Stimulated activated effector memory CD8-positive, alpha-beta T cell treated with anti-CD3 and anti-CD28 coated beads, Interleukin-12 subunit alpha, Interleukin-12 subunit beta, amount 100 ng/mL, for 72 hours (primary cell): Measurements from ENCODE around the gene SMOC1.

Experiments used
- ATAC-seq: fragments of 150-1000 bp; cut with Tn5 transposase; 2 replicates; pipeline ENCODE4 v1.10.0; 2021
- DNase-seq, 2 donors: peaks; one replicate each; pipeline ENCODE4 v3.0.0; 2021 to 2022; ENCODE audit warnings: low spot score in 2 of 2
- H3K27ac Mint-ChIP-seq: one replicate; pipeline ENCODE4 v1.8.0; 2022; ENCODE audit warnings: mild to moderate bottlenecking, mixed read lengths
- H3K36me3 Mint-ChIP-seq: one replicate; pipeline ENCODE4 v1.8.0; 2022; ENCODE audit warnings: mild to moderate bottlenecking, mixed read lengths
- H3K4me1 Mint-ChIP-seq: one replicate; pipeline ENCODE4 v1.8.0; 2022; ENCODE audit warnings: mixed read lengths
- H3K4me3 Mint-ChIP-seq: one replicate; pipeline ENCODE4 v1.8.0; 2022; ENCODE audit warnings: mild to moderate bottlenecking, mixed read lengths
- H3K9me3 Mint-ChIP-seq: one replicate; pipeline ENCODE4 v1.8.0; 2022; ENCODE audit warnings: mixed read lengths

SMOC1 gene

DNA sequence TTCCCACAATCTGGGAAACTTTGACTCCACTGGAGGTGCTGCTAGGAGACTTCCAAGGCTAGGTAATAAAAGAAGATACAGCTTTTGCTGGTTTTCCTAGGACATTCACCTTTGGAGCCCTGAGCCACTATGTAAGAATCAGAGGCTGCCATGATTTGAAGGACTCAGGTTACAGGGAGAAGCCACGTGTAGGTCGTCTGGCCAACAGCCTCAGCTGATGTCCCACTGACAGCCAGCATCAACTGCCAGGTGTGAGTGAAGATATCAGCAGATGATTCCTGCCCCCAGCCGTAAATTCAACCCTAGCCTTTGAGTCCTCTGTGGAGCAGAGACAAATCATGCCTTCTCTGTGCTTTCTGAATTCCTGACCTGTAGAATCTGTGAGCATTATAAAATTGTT is 27.0 kb downstream of the SMOC1 start:
- H3K9me3 Mint-ChIP-seq = no peaks in the 10 kb centered on the region
- H3K36me3 Mint-ChIP-seq = no peaks in the 10 kb centered on the region
- no peaks in the 10 kb centered on the region for H3K4me1 Mint-ChIP-seq
- DNase-seq (no peak), ATAC-seq (no peak)
- no peak overlapping the region for H3K27ac Mint-ChIP-seq
- H3K4me3 Mint-ChIP-seq = no peak overlapping the region

DNA sequence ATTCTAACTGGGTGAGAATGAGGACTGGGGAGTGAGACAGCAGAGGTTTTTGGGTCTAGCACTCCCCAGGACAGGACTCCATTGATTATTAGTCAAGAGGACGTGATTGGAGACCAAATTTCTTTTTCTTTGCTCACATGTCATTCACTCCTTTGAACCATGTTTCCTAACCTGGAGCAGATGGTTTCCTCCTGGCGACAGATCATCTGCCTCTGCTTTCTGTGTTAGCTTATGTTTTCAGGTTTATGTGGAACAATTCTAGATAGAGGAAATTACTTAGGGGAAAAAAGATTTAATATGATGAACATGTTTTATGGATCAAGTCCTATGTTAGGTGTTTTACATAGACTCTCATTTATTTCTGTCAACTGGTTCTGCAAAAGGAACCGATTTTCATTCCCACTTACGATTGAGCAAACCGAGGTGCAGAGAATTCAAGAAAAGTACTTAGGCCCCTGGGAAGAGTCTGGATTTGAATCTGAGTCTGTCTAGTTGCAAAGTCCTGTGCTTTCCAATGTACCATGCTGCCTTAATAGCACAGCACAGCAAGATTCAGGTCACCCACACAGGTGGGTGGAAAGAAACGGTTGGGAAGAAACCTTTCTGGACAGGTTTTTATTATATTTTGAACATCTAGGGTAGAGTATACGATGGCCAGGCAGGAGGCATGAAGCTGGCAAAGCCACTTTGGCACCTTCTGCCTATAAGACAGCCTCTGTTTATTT is 30.8 kb downstream of the SMOC1 start:
- ATAC-seq (no peak), DNase-seq (no peak)
- Mint-ChIP-seq H3K27ac (no peak overlapping the region), H3K9me3 (no peaks in the 10 kb centered on the region), H3K4me1 (no peaks in the 10 kb centered on the region), H3K4me3 (no peak overlapping the region), H3K36me3 (no peaks in the 10 kb centered on the region)

DNA sequence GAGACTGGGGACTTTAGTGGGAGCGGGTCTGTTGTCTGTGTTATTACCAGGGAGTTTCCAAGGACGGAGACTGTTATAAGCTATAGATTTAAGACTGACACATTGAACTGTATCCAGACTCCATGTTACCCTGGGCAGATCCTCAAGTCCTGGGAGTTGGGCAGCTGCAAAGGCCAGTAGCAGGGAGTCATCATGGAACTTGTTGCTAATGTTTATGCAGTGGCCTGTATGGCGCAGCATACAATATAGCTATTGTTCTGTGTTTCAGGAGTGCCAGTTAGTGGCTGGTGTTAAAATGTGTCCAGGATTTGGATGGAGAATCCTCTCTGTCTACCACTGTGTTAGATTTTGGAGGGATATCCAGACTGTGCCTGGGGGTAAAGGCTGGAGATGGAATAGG is 31.7 kb downstream of the SMOC1 start:
- DNase-seq (no peak), ATAC-seq (no peak)
- H3K9me3 Mint-ChIP-seq = no peaks in the 10 kb centered on the region
- H3K36me3 Mint-ChIP-seq = no peaks in the 10 kb centered on the region
- no peak overlapping the region for H3K27ac Mint-ChIP-seq
- H3K4me1 Mint-ChIP-seq = no peaks in the 10 kb centered on the region
- H3K4me3 Mint-ChIP-seq = no peak overlapping the region

DNA sequence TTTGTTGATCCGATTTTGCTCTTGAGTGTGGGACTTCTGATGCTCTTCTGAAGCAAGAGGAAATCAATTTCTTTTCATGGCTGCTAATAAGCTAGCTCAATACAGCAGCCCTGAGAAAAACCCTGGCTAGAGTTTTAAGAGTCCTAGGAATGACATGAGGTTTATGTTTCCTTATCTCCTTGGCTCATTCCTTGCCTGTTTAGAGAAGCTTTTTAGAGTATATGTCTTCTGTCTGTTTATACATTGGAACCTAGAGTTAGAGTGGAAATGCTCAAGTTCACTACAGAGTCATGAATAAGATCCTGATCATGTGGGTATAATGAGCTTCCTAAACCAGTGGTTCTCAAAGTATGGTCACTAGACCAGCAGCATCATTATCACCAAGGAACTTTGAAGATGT is 34.5 kb downstream of the SMOC1 start:
- H3K4me1 Mint-ChIP-seq = no peaks in the 10 kb centered on the region
- ATAC-seq (no peak), DNase-seq (no peak)
- H3K27ac Mint-ChIP-seq = no peak overlapping the region
- H3K4me3 Mint-ChIP-seq = no peak overlapping the region
- H3K36me3 Mint-ChIP-seq = no peaks in the 10 kb centered on the region
- no peaks in the 10 kb centered on the region for H3K9me3 Mint-ChIP-seq

DNA sequence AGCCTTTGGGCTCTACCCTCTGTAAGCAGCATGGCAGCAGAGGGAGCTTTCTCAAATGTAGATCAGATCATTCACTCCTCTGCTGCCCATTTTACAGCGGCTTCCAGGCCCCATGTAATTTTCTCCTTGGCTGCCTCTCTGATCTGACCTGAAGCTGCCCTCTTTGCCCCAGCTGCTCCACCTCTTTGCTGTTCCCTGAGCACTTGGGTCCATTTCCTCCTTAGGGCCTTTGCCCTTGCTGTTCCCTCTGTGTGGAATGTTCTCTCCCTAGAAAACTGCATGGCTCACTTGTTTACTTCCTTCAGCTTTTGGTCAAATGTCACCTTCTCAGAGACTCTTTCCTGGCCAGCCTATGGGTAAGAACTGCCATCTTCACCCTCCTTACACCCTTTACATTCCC is 37.2 kb downstream of the SMOC1 start:
- no peaks in the 10 kb centered on the region for H3K36me3 Mint-ChIP-seq
- H3K27ac Mint-ChIP-seq = no peak overlapping the region
- H3K9me3 Mint-ChIP-seq = no peaks in the 10 kb centered on the region
- H3K4me3 Mint-ChIP-seq = no peak overlapping the region
- ATAC-seq (no peak), DNase-seq (no peak)
- no peaks in the 10 kb centered on the region for H3K4me1 Mint-ChIP-seq

DNA sequence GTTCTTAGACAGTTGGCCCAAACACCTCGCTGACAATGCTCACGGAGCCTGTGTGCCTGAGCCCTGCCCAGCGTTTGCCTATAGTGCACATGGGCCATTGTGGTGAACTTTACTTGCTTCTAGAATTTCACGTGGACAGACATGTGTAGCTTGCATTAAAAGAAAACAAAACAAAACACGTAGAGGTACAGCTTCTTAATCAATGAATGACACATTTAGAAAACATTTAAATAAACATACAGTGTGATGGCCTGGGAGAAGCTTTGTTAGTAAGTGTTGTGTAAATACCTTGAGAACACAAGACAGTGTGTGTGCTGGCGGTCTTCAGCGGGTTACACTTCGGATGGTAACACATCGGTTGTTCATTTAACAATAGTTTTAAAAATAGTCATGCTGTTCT is 38.1 kb downstream of the SMOC1 start:
- ATAC-seq = no peak
- no peaks in the 10 kb centered on the region for H3K36me3 Mint-ChIP-seq
- H3K9me3 Mint-ChIP-seq = no peaks in the 10 kb centered on the region
- H3K4me3 Mint-ChIP-seq = no peak overlapping the region
- H3K27ac Mint-ChIP-seq = no peak overlapping the region
- no peak for DNase-seq
- H3K4me1 Mint-ChIP-seq = no peaks in the 10 kb centered on the region

DNA sequence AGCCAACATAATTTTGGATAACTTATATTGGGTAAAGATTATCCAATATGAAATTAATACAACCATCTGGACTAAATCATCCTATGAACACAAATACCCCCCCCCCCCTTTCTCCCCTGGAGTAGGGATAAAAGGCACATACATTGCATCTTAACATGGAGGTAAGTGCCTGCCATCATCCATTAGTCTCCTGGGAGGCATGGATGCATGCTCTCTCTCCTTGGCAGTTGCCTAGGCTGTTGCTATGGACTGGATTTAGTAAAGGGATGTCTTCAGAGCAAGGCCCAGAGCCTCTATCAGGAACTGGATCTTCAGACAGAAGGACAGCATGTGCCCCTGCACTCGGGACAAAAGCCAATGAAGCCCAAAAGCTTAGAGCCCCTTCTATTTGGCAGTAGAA is 40.6 kb downstream of the SMOC1 start:
- no peak overlapping the region for H3K4me3 Mint-ChIP-seq
- H3K27ac Mint-ChIP-seq = no peak overlapping the region
- H3K36me3 Mint-ChIP-seq = no peaks in the 10 kb centered on the region
- no peaks in the 10 kb centered on the region for H3K9me3 Mint-ChIP-seq
- no peaks in the 10 kb centered on the region for H3K4me1 Mint-ChIP-seq
- DNase-seq (no peak), ATAC-seq (no peak)

DNA sequence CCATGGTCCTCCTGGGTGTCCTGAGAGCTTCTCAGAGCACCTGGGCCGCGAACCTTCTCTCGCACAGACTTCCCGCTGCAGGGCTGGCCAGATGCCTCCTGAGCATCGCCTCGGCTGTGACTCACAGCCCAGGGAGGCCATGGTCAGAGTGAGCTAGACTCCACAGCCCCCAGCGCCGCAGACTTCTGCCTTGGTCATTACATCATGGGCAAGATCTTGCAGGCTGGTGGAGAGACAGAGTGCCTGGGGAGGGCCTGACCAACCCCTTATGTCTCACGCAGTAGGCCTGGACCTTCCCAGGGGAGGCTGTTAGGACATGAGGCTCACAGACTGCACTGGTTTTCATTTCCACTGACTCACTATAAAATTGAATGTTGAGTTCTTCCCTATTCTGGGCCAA is 41.8 kb downstream of the SMOC1 start:
- Mint-ChIP-seq H3K36me3 (no peaks in the 10 kb centered on the region), H3K4me3 (no peak overlapping the region), H3K9me3 (no peaks in the 10 kb centered on the region), H3K4me1 (no peaks in the 10 kb centered on the region), H3K27ac (no peak overlapping the region)
- DNase-seq = no peak
- ATAC-seq = no peak

DNA sequence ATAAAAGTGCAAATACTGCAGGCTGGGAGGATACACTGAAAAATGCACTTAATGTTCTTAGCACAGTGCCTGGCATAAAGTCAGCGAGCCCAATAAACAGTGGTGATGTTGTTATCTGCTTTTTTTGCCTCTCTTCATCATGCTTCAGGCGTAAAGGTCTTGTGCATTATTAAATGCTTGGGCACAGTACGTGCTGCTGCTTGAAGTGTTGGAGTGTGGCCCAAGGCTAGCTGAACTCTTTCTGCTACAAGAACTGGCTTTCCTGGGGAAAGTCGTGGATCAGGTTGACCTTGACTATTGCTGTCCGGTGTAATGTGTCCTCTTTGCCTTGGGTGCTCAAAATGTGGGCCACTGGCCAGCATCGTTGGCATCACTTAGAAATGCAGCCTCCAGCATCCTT is 43.0 kb downstream of the SMOC1 start:
- no peak overlapping the region for H3K4me3 Mint-ChIP-seq
- no peaks in the 10 kb centered on the region for H3K9me3 Mint-ChIP-seq
- H3K36me3 Mint-ChIP-seq = no peaks in the 10 kb centered on the region
- DNase-seq = no peak
- H3K27ac Mint-ChIP-seq = no peak overlapping the region
- ATAC-seq = no peak
- H3K4me1 Mint-ChIP-seq = no peaks in the 10 kb centered on the region

DNA sequence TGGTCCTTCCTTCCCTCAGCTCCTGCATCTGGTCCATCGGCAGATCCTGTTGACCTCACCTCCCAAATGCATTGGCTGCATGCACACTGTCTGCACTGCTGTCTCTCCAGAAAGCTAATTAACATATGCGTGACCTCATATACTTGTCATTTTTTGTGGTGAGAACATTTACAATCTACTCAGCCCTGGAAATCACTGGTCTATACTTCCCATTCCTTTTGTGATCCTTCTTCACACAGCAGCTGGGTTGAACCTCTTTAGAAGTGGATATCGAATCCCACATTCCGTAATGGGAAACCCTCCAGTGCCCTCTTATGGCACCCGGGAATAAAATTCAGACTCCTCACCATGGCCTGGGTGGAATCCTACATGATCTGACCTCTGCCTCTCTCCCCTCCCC is 45.0 kb downstream of the SMOC1 start:
- no peak for ATAC-seq
- Mint-ChIP-seq H3K9me3 (no peaks in the 10 kb centered on the region), H3K4me3 (no peak overlapping the region), H3K4me1 (no peaks in the 10 kb centered on the region), H3K36me3 (no peaks in the 10 kb centered on the region), H3K27ac (no peak overlapping the region)
- DNase-seq = no peak

DNA sequence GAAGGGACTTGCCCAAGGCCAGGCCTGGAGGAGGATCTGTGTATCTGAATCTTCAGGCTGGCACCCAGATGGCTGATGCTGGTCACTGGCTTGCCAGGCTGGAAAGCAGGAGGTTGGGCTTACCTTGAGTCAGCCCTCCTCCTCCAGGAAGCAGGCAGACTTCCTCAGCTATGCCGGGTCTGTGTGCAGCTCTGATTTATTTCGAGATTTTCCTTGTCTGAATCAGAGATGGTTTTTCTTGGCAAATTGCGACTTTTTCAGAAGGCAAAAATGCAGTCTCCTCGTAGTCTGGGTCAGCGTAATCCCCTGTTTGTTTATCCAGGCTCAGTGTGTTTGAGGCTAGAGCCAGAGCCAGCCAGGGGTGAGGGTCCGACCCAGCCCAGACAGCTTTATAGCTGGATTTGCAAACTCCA is 48.9 kb downstream of the SMOC1 start:
- DNase-seq = no peak
- Mint-ChIP-seq H3K36me3 (no peaks in the 10 kb centered on the region), H3K4me1 (no peaks in the 10 kb centered on the region), H3K4me3 (no peak overlapping the region), H3K27ac (no peak overlapping the region), H3K9me3 (no peaks in the 10 kb centered on the region)
- ATAC-seq = no peak

DNA sequence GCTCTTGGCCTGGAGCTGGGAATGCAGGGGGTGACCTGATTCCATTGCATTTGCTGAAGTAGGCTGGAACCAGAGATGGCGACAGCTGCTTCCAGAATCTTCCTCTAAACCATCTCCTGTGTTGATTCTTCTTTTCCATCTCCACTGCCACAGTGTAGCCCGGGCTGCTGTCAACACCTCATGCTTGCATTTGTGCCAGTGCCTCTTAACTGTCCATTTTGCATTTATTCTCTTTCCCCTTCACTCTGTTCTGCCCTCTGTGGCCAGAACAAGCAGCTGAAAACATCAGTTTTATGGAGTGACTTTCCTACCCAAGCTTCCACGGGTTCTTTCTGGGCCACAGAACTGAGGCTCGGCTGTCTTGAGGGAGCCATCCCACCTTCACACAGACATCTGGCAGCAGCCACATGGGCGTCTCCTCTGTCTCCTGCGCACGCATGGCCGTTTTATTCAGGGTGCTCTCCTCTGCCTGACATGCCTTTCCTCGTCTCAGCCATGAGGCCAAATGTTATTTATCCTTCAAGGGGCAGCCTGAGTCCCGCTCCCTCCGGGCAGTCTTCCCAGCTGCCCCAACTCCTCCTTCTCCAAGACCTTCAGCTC is 51.7 kb downstream of the SMOC1 start:
- Mint-ChIP-seq H3K27ac (no peak overlapping the region), H3K4me3 (no peak overlapping the region), H3K4me1 (no peaks in the 10 kb centered on the region), H3K9me3 (no peaks in the 10 kb centered on the region), H3K36me3 (no peaks in the 10 kb centered on the region)
- ATAC-seq (no peak), DNase-seq (no peak)

DNA sequence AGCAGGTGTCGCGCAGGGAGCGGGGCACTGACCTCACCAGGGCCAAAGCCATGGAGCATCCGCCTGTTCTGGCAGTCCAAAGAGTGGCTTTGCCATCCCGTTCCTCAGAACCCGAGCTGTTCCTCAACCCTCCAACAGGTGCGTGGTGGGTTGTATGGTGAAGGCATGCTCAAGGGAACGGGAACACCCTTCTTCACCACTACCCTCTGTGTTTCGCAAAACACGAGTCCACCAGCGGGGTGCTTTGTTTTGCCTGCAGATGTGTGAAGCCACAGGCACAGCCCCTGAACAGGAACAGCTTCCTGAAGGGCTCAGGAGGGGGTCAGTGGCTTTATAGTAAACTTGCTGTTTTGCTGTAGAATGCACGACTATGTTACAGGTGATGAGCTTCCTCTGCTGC is 52.7 kb downstream of the SMOC1 start:
- Mint-ChIP-seq H3K9me3 (no peaks in the 10 kb centered on the region), H3K4me1 (no peaks in the 10 kb centered on the region), H3K4me3 (no peak overlapping the region), H3K27ac (no peak overlapping the region), H3K36me3 (no peaks in the 10 kb centered on the region)
- no peak for ATAC-seq
- DNase-seq = no peak

DNA sequence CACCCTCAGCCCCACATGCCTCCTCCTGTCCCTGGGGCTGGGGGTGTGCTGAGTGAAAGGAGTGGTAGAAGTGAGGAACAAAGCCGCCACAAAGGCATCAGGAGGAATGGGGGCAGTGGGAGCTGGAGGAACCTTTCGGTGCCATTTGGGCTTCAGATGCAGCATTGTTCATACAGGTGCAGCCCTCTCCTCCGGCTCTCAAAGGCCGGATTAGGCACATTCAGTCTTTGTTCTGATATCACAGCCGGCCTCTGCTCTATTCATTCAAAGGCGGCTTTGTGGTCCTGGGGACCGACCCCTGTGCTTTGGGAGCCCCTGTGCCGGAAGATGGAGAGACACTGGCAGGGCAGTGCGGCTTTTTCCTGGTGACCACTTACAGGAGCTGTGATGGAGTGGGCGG is 53.2 kb downstream of the SMOC1 start:
- ATAC-seq = no peak
- no peak overlapping the region for H3K4me3 Mint-ChIP-seq
- no peaks in the 10 kb centered on the region for H3K36me3 Mint-ChIP-seq
- H3K27ac Mint-ChIP-seq = no peak overlapping the region
- H3K4me1 Mint-ChIP-seq = no peaks in the 10 kb centered on the region
- DNase-seq = no peak
- no peaks in the 10 kb centered on the region for H3K9me3 Mint-ChIP-seq

DNA sequence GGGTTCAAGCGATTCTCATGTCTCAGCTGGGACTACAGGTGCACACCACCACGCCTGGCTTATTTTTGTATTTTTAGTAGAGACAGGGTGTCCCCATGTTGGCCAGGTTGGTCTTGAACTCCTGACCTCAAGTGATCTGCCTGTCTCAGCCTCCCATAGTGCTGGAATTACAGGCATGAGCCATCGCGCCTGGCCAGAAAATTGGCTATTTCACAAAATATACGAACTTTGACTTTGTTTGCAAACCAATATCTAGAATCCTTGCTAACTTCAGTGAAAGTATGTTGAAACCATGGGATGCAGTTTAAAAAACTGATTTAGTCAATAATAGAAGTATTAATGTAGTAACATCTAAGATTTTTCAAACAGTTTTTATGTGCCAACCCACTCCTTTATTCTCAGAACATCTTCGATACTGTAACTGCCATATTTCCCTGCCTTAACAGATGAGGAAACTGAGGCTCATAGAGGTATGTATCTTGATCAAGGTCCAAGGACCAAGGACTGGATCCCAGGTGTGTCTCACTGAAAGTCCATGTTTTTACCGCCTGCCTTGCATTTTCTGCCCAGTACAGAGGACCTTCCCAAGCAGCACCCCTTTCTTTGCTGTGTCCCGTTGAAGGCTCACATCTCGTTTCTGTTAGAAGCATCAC is 54.5 kb downstream of the SMOC1 start:
- H3K9me3 Mint-ChIP-seq = no peaks in the 10 kb centered on the region
- H3K4me3 Mint-ChIP-seq = no peak overlapping the region
- no peak for ATAC-seq
- DNase-seq = no peak
- no peaks in the 10 kb centered on the region for H3K36me3 Mint-ChIP-seq
- no peaks in the 10 kb centered on the region for H3K4me1 Mint-ChIP-seq
- no peak overlapping the region for H3K27ac Mint-ChIP-seq

DNA sequence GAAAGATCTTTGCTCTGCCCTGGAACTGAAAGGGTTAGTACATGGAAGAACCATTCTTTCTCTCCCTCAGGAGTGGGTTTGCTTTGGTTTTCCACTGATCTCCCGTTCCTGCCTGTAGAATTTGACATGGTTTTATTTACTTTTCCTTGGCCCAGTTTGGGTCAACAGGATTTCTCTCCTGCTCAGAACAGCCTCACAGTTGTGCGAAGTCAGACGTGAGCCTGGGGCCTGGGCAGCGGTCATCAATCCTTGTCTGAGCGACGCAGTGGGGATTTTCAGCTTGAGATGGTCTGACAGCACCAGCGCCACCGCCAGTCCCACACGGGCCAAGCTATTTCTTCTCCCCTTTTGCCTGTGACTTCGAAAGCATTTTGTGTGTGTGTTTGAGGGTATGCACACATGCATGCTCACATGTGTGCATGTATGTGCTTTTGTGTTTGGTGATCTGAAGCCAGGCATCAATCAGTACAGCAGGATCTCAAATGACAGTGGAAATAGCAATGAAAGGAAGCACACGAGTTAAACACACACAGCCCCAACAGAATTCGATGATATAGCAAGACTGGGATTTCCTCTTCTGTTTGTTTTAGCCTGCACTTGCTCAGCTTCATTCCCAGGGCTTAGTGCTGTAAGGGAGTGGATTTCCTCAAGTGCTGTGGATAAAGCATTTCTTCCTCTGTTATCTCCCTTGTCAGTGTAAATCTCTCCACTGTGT is 58.3 kb downstream of the SMOC1 start:
- Mint-ChIP-seq H3K4me3 (no peak overlapping the region), H3K36me3 (no peaks in the 10 kb centered on the region), H3K9me3 (no peaks in the 10 kb centered on the region), H3K4me1 (no peaks in the 10 kb centered on the region), H3K27ac (no peak overlapping the region)
- no peak for DNase-seq
- ATAC-seq = no peak
